Measurements from ENCODE around the gene ATF5.

ATF5 gene

DNA sequence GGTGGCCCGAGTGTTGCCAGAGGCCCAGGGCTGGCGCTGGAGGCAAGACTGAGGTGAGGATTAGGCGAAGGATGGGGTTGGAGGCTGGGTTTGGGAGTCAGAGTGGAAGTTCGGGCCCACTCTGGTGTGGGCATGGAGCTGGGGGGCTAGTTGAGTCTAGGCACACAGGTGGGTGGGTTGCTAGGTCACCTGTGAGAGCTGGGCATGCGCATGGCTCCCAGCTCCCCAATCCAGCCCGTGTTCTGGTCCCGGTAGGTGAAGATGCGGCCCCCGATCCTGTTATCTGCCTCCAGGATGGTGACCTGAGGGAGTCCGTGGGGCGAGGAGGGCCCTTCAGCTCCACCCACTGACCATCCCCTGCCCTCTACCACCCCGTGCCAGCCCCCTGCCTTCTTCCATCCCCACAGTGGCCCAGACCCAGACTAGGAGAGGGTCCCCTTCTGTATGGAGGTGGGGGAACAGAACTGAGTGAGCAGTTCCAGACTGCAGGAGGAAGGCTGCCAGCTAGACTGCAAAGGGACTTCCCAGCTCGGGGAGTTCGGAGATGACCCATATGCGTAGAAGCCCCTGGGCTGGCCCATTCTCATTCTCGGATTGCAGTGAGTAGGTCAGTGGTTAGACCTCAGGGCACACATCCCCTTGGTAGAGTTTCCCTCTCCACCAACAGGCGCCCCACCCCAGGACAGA, 34.0 kb upstream of the ATF5 start:
- no peak for DNase-seq (ENCODE audit: low spot score)

DNA sequence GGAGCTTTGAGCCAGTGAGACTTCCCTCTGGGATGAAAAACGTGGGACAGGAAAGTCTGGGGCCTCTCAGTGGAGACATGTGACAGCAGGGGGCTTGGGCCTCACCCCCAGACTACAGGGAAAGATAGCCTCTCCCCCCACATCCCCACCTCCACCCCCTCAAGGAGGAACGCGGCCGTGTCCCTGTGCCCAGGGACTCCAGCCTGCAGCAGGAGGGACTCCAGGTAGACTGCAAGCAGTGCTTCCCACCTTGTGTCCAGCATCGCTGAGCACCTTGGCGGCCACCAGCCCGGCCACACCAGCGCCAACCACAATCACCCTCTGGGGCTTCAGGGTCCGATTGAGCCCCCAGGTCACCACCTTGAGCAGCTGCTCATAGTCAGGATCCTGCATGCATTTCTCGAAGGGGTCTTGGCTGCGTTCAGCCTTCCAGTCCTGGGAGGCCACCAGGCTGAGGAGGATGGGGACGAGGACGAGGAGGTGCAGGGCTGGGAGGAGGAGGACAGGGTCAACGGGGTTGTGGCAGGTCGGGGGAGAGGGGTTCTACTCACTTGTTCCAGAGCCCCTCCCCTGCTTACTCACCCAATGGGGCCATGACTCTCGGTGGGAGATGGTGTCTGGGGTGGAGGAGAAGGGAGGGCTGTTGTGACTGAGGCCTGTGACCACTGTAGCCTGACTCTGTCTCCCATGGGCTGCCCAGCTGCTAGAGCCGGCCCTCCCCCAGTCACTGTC, 33.3 kb upstream of the ATF5 start:
- no peak for DNase-seq (ENCODE audit: low spot score)

- peak; percentile 71 for DNase-seq (ENCODE audit: low spot score)
Measured at GRCh38 chr19:49896863-49897621, 32.0 kb upstream of the ATF5 start, which contains the start of gene IL4I1. Gene IL4I1, minus strand, starts transcription at chr19:49896887. Its CDS starts 727 bp downstream, at chr19:49896160.

- DNase-seq (ENCODE audit: low spot score) = no peak
Measured at GRCh38 chr19:49904136-49904535, 24.9 kb upstream of the ATF5 start.

DNA sequence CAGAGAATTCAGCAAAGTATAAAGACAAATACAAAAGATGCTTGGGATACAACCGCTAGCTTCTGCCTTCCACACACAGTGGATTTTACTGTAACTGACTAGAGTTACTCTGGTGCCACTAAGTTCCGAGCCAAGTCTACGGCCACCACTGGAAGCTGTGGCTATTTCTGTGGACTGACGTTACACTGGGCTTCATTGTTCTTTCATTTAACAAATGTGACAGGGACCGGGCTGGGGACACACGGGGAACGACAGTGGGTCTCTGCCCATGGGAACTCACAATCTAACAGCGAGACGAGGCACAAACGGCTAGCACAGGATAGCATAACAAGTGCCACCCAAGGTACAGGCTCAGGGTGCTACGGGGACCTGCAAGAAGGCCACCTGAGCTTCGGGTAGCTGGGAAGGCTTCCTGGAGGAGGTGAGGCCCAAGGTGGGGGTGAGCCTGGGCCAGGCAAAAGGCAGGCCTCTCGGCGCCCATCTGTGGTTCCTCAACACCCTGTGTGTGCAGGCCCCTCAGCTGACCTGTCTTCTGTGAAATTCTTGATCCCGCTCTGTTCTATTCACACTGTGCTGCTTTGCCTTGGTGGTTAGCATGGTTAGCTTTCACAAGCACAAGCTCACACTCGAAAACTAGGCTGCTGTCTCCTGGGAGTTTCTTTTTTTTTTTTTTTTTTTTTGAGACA, 22.0 kb upstream of the ATF5 start:
- DNase-seq (ENCODE audit: low spot score) = peak; percentile 84

- DNase-seq (ENCODE audit: low spot score) = no peak
Measured at GRCh38 chr19:49907745-49908446, 21.1 kb upstream of the ATF5 start.

DNA sequence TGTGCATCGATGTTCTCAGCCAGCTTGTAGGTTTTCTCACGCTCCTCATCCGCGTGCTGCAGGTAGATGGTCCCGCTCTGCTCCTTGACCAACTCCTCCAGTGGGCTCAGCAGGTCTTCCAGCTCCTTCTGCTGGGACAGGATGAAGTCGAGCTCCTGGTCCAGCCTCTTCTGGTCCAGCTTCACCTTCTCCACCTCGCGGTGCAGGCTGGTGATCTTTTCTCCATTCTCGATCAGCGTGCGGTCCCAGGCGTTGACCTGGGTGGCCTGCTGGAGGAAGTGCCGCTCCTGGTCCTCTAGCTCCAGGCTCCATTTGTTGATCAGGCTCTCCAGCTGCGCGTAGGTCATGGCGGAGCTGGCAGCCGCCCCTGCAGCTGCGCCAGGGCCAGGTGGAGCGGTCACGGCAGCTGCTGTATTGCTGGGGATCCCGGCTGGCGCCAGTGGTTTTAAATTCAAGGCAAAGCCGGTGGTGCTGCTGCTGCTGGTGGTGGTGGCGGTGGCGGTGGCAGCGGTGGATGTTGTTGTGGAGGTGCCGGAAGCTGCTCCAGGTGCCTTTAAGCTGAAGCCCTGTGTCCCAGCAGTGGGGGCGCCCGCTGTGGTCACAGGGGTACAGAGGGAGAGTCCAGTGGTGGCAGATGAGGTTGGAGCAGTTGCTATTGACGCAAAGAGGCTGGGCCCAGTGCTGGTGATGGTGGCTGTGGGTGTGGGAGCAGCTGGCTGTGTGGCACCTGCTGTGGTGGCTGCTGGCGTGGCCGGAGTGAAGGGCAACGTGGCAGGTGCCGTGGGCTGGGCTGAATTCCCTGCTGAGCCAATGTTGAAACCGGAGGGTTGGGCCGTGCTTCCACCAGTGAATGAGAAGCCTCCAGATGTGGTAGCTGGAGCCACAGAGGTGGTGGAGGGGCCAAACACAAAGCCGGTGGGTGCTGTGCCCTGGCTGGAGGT, 20.3 kb upstream of the ATF5 start:
- no peak for DNase-seq (ENCODE audit: low spot score)

GRCh38 chr19:49910179-49910578, 18.8 kb upstream of the ATF5 start:
- no peak for DNase-seq (ENCODE audit: low spot score)

DNA sequence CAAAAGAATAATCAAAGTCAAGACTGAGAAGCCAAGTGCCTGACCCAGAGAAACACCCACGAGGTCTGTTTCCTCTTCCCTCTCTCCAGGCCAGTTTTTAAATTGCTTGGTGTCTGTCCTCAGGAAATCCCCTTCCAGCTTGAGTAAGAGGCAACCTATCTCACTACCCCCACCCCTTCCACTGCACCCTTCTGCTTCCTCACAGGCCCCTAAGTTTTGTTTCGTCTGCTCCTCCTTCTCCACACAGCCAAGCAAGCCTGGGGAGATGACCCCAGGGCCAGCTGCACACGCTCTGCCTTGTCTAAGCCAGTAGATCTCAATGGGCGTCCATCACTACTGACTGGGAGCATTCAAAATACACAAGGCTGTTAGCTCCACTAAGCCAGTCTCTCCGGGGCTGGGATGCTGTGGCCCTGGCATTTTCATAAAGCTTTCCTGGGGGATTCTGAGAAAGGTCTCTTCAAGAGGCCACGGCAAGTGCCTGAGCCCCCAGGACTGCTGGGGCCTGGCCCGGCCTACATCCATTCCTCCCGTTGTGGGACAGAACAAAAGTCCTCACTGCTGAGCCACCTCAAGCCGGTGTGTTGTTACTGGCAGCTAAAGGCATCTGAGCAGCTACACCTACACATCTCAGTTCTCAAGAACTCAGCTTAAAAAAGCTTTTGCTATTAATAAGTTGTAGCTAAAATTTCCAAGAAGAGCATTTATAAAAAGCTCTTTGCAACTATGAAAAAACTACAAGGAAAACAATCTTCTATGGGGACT, 17.4 kb upstream of the ATF5 start:
- peak; percentile 68 for DNase-seq (ENCODE audit: low spot score)

GRCh38 chr19:49912965-49913685, 15.9 kb upstream of the ATF5 start:
- DNase-seq (ENCODE audit: low spot score) = no peak

DNA sequence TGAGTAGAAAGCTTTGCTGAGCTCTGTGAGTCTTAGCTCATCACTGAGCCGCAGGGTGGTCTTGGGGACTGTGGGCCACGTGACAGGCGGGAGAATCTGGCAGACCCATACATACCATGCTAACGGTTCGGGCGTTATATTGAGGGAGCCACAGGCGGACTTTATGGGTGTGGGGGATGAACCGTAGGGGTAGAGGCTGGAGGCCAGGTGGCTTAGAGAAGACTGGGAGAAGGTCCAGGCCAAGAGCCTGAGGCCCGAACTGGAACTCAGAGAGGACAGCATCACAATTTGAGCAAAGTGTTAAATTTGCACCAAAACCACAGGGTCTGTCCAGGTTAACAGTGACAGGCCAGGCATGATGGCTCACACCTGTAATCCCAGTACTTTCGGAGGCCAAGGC, 15.3 kb upstream of the ATF5 start:
- no peak for DNase-seq (ENCODE audit: low spot score)

- no peak for DNase-seq (ENCODE audit: low spot score)
Measured at GRCh38 chr19:49915271-49915670, 13.7 kb upstream of the ATF5 start.

- DNase-seq (ENCODE audit: low spot score) = peak; percentile 62
Measured at GRCh38 chr19:49916839-49917733, 11.9 kb upstream of the ATF5 start.

DNA sequence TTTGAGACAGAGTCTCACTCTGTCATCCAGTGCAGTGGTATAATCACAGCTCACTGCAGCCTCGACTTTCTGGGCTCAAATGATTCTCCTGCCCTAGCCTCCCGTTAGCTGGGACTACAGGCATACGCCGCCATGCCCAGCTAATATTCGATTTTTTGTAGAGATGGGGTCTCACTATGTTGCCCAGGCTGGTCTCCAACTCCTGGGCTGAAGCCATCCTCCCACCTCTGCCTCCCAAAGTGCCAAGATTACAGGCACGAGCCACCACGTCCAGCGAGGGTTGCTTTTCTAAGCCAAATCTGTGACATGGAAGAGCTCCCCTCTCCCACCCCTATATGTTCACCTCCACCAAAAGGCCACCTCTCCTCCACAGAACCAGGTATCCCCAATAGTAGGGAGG, 10.9 kb upstream of the ATF5 start:
- DNase-seq (ENCODE audit: low spot score) = no peak

GRCh38 chr19:49920624-49921363, 8.2 kb upstream of the ATF5 start:
- no peak for DNase-seq (ENCODE audit: low spot score)

DNA sequence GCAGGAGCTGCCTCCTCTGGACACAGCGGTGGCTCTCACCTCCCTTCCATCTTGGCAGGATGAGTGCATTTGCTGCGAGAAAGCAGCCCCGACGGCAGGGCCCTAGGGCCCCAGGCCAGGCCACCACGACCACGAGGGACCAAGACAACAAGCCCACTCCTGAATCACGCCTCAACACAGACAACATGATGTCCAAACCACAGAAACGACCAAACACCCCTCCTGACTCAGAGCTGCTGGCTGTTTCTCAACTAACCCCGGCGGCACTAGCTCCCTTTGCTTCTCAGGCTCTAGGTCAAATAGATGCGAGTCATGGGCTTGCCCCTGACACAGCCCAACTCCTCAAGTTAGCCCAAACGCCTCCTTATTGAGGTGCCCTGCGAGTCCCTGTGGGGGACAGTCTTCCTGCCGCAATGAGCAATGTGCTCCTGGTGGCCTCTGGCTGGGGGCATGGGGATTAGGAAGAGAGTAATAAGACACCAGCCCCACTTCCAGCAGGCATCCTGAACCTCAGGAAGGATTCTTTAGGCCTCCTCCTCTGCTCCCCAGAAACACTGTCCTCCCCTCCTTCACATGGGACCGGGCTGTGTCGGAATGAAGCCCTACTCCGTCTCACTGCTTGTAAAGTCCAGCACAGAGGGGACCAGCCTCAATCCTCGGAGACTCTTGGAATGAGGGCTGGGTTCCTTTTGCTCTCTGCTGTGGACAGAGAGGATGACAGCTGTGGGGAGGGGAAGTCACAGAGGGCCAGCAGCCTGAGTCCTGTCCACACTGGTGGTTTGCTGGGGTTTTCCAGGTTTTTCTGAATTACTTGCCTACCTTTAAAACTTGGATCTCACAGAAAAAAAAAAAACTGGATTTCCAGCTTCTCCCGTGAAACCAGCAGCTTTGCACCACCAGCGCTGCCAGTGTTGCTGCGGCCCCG, 6.9 kb upstream of the ATF5 start:
- DNase-seq (ENCODE audit: low spot score) = no peak
